Measurements from ENCODE around the gene CYYR1. TPM values are rescaled to one million over a fixed set of nuclear protein-coding genes. Genes with fewer than 3 reads are reported as not detected.

CYYR1 gene
- polyA plus RNA-seq, 3 donors, result 0.16 to 0.30 TPM; not detected in 1

GRCh38 chr21:26587736-26588201, 14.7 kb upstream of the CYYR1 start:
- Histone ChIP-seq H3K4me1 (ENCODE audit: control insufficient read depth in 1 of 2, insufficient read depth in 2 of 2, low read length in 2 of 2) (no peaks in the 10 kb centered on the region), H3K36me3 (replicated peaks in 1 of 2; ENCODE audit: control insufficient read depth in 1 of 2, insufficient read depth in 2 of 2, low read length in 2 of 2) (no peaks in the 10 kb centered on the region), H3K27ac (ENCODE audit: low read depth in 1 of 2, low read length in 2 of 2) (no peak overlapping the region), H3K4me3 (replicated peaks in 1 of 3; ENCODE audit: low read depth in 2 of 3, low read length in 3 of 3) (no peak overlapping the region), H2AFZ (ENCODE audit: insufficient read depth, low read depth, low read length, poor library complexity, severe bottlenecking) (no peak overlapping the region), H3K9ac (ENCODE audit: insufficient read depth, low read length, poor library complexity, severe bottlenecking) (no peak overlapping the region), H4K20me1 (ENCODE audit: insufficient read depth, low read length) (no peaks in the 10 kb centered on the region), H3K79me2 (ENCODE audit: insufficient read depth, low read length) (no peaks in the 10 kb centered on the region), H3K4me2 (replicated peaks; ENCODE audit: extremely low read depth, low read length, poor library complexity, severe bottlenecking) (no peak overlapping the region), H3K27me3 (ENCODE audit: control insufficient read depth in 2 of 2, insufficient read depth in 2 of 2, low read length in 2 of 2) (no peaks in the 10 kb centered on the region), H3K9me3 (replicated peaks in 1 of 2; ENCODE audit: control insufficient read depth in 1 of 2, insufficient read depth in 1 of 2, low read length in 2 of 2) (no peaks in the 10 kb centered on the region)
- Mint-ChIP-seq H3K4me3 (peak overlapping the region in 1 of 2 donors; percentile 57), H3K9me3 (peaks cover 2 to 9% (median 4%) of the 10 kb centered on the region in 7 donors), H3K36me3 (no peaks in the 10 kb centered on the region), H3K27ac (peak overlapping the region in 1 of 7 donors; percentile 2), H3K4me1 (peaks cover 9% of the 10 kb centered on the region), H3K27me3 (ENCODE audit: low read depth in 3 of 3) (peaks cover 0 to 2% (median 0%) of the 10 kb centered on the region in 3 donors)
- no peak for TF ChIP-seq CTCF (IDR thresholded peaks at IDR 0.05)
- 83% methylated on average over 6 of the region's 9 CpGs for WGBS (ENCODE audit: insufficient coverage)
- peak in 1 of 3 donors; percentile 52 for DNase-seq
- intact Hi-C loops (cut with micrococcal nuclease), result no loop called here

- Mint-ChIP-seq H3K9me3 (peaks cover 9 to 15% (median 11%) of the 10 kb centered on the region in 7 donors), H3K27ac (no peak overlapping the region), H3K27me3 (ENCODE audit: low read depth in 3 of 3) (no peaks in the 10 kb centered on the region), H3K4me3 (no peak overlapping the region), H3K36me3 (no peaks in the 10 kb centered on the region), H3K4me1 (peaks cover 9% of the 10 kb centered on the region)
- H3K9ac ChIP-seq (ENCODE audit: insufficient read depth, low read length, poor library complexity, severe bottlenecking), result no peak overlapping the region
- no peaks in the 10 kb centered on the region for H4K20me1 ChIP-seq (ENCODE audit: insufficient read depth, low read length)
- no peaks in the 10 kb centered on the region for H3K36me3 ChIP-seq (replicated peaks in 1 of 2; ENCODE audit: control insufficient read depth in 1 of 2, insufficient read depth in 2 of 2, low read length in 2 of 2)
- intact Hi-C loops (cut with micrococcal nuclease), result no loop called here
- H3K27ac ChIP-seq (ENCODE audit: low read depth in 1 of 2, low read length in 2 of 2), result no peak overlapping the region
- H3K4me2 ChIP-seq (replicated peaks; ENCODE audit: extremely low read depth, low read length, poor library complexity, severe bottlenecking), result no peak overlapping the region
- TF ChIP-seq CTCF (IDR thresholded peaks at IDR 0.05), result no peak
- DNase-seq, result no peak
- 80% methylated on average over 1 of the region's 3 CpGs for WGBS (ENCODE audit: insufficient coverage)
- no peak overlapping the region for H3K4me3 ChIP-seq (replicated peaks in 1 of 3; ENCODE audit: low read depth in 2 of 3, low read length in 3 of 3)
- H3K9me3 ChIP-seq (replicated peaks in 1 of 2; ENCODE audit: control insufficient read depth in 1 of 2, insufficient read depth in 1 of 2, low read length in 2 of 2), result peaks cover 0 to 4% of the 10 kb centered on the region in 2 donors
- no peaks in the 10 kb centered on the region for H3K79me2 ChIP-seq (ENCODE audit: insufficient read depth, low read length)
- H2AFZ ChIP-seq (ENCODE audit: insufficient read depth, low read depth, low read length, poor library complexity, severe bottlenecking), result no peak overlapping the region
- H3K27me3 ChIP-seq (ENCODE audit: control insufficient read depth in 2 of 2, insufficient read depth in 2 of 2, low read length in 2 of 2), result no peaks in the 10 kb centered on the region
- no peaks in the 10 kb centered on the region for H3K4me1 ChIP-seq (ENCODE audit: control insufficient read depth in 1 of 2, insufficient read depth in 2 of 2, low read length in 2 of 2)
Measured at GRCh38 chr21:26583769-26584168, 10.7 kb upstream of the CYYR1 start.
